ENCODE measurements around the gene MSI1. TPM values are rescaled to one million over a fixed set of nuclear protein-coding genes. Genes with fewer than 3 reads are reported as not detected.

Gene MSI1
- total and polyA plus RNA-seq, 9 donors, result 1.2 to 7.3 (median 4.3) TPM

DNA sequence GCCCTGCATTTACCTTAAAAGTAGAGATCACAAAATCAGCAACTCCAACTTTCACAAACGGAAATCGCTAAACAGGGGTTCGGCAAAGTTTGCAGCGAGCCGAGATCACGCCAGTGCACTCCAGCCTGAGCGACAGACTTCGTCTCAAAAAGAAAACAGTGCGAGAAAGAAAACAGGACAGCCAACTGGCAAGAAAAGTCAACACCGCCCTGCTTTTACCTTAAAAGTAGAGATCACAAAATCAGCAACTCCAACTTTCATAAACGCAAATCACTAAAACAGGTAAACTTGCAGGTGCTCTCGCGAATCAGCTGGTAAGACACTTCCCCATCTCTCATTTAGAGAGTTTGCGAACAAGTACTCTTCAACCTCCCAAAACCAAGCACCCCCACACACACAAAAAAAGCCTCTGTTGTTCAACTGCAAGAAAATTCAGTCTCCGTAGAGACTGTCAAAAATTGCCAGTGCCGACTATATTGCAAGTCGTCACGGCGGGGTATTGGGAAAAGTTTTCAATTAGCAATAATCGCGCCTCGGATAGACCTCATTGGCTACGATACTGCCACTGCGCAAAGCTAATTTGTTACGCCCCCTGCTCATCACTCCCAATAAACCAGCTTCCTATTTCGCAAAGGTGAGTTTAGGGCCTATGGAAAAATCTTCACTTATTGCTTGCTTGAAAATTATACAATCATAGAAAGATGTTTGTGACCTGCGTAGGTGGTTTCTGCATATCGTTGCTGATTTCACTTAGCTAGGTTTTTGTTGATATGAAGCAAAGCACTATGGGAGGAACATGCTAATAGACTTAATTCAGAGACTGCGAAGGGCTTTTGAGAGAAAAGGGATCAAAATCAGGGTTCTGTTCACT lies 76.1 kb downstream of the MSI1 start, which contains the start of gene RNU4-1:
Gene RNU4-1 (minus strand): TSS at position 577 of the 871 bp plus-strand sequence.
- DNase-seq, result peak; percentile 97
- peaks cover 8% of the 10 kb centered on the region for H3K4me1 ChIP-seq (ENCODE audit: control insufficient read depth, insufficient read depth, low read length)
- 0% methylated on average over 12 of the region's 29 CpGs for WGBS (ENCODE audit: insufficient coverage)

GRCh38 chr12:120292411-120292660 lies 76.6 kb downstream of the MSI1 start:
- Histone ChIP-seq H3K4me1 (ENCODE audit: control insufficient read depth, insufficient read depth, low read length) (peaks cover 11% of the 10 kb centered on the region), H3K4me3 (ENCODE audit: low read length) (peak overlapping the region; percentile 61), H3K27me3 (ENCODE audit: control insufficient read depth, insufficient read depth, low read length) (no peaks in the 10 kb centered on the region), H3K36me3 (ENCODE audit: control insufficient read depth, insufficient read depth, low read length) (no peaks in the 10 kb centered on the region), H3K27ac (ENCODE audit: low read length) (peak overlapping the region; percentile 99), H3K9me3 (replicated peaks; ENCODE audit: control insufficient read depth, low read depth, low read length) (no peaks in the 10 kb centered on the region)
- DNase-seq, result no peak
- WGBS (ENCODE audit: insufficient coverage), result 0% methylated on average over 16 of the region's 17 CpGs

More for the DNA sequence above, 76.1 kb downstream of the MSI1 start, which contains the start of gene RNU4-1:
- H3K36me3 ChIP-seq (ENCODE audit: control insufficient read depth, insufficient read depth, low read length), result no peaks in the 10 kb centered on the region
- peak within 1 kb of the TSS; percentile 99 for H3K27ac ChIP-seq (ENCODE audit: low read length)
- H3K4me3 ChIP-seq (ENCODE audit: low read length), result peak within 1 kb of the TSS; percentile 61
- H3K9me3 ChIP-seq (replicated peaks; ENCODE audit: control insufficient read depth, low read depth, low read length), result no peaks in the 10 kb centered on the region
- no peaks in the 10 kb centered on the region for H3K27me3 ChIP-seq (ENCODE audit: control insufficient read depth, insufficient read depth, low read length)

Other genes starting within 250 kb of the MSI1 start
- 43.5 TPM for gene GCN1, start 174.4 kb downstream of the MSI1 start, total RNA-seq
- 10 to 100 TPM; 34.9 to 50.6 (median 42.4) TPM for gene GCN1, start 174.4 kb downstream of the MSI1 start, polyA plus RNA-seq (ENCODE audit: insufficient read depth in 1 of 8, insufficient read length in 8 of 8, low replicate concordance in 1 of 8)
- 4,054 TPM for gene RPLP0, start 168.1 kb downstream of the MSI1 start, total RNA-seq
- gene RPLP0, start 168.1 kb downstream of the MSI1 start, polyA plus RNA-seq (ENCODE audit: insufficient read depth in 1 of 8, insufficient read length in 8 of 8, low replicate concordance in 1 of 8), result 1,000 to 10,000 TPM; 3,748 to 4,784 (median 4,368) TPM
- gene PXN, start 103.4 kb downstream of the MSI1 start, total RNA-seq, result 33.2 TPM
- gene PXN, start 103.4 kb downstream of the MSI1 start, polyA plus RNA-seq (ENCODE audit: insufficient read depth in 1 of 8, insufficient read length in 8 of 8, low replicate concordance in 1 of 8), result 100 to 1,000 TPM in 7 of 8 donors, 10 to 100 TPM in 1; 90.8 to 170 (median 129) TPM
- 2,159 TPM for gene RNU4-2, start 77.3 kb downstream of the MSI1 start, total RNA-seq
- 1 to 10 TPM in 1 of 8 donors, not detected in 7; 2.6 TPM for gene RNU4-2, start 77.3 kb downstream of the MSI1 start, polyA plus RNA-seq (ENCODE audit: insufficient read depth in 1 of 8, insufficient read length in 8 of 8, low replicate concordance in 1 of 8)
- 636 TPM for gene RNU4-1, start 75.9 kb downstream of the MSI1 start, total RNA-seq
- not detected for gene RNU4-1, start 75.9 kb downstream of the MSI1 start, polyA plus RNA-seq (ENCODE audit: insufficient read depth in 1 of 8, insufficient read length in 8 of 8, low replicate concordance in 1 of 8)
- gene SIRT4, start 66.8 kb downstream of the MSI1 start, total RNA-seq, result 6.3 TPM
- 1 to 10 TPM; 3.4 to 4.8 (median 4.3) TPM for gene SIRT4, start 66.8 kb downstream of the MSI1 start, polyA plus RNA-seq (ENCODE audit: insufficient read depth in 1 of 8, insufficient read length in 8 of 8, low replicate concordance in 1 of 8)
- 0.75 TPM for gene PLA2G1B, start 41.4 kb downstream of the MSI1 start, total RNA-seq
- under 1 TPM in 1 of 8 donors, not detected in 7; 0.36 TPM for gene PLA2G1B, start 41.4 kb downstream of the MSI1 start, polyA plus RNA-seq (ENCODE audit: insufficient read depth in 1 of 8, insufficient read length in 8 of 8, low replicate concordance in 1 of 8)
- 211 TPM for gene COX6A1, start 68.9 kb upstream of the MSI1 start, total RNA-seq
- 100 to 1,000 TPM; 105 to 149 (median 129) TPM for gene COX6A1, start 68.9 kb upstream of the MSI1 start, polyA plus RNA-seq (ENCODE audit: insufficient read depth in 1 of 8, insufficient read length in 8 of 8, low replicate concordance in 1 of 8)
- 26.6 TPM for gene TRIAP1, start 77.2 kb upstream of the MSI1 start, total RNA-seq
- 10 to 100 TPM; 30.0 to 37.7 (median 34.1) TPM for gene TRIAP1, start 77.2 kb upstream of the MSI1 start, polyA plus RNA-seq (ENCODE audit: insufficient read depth in 1 of 8, insufficient read length in 8 of 8, low replicate concordance in 1 of 8)
- 21.6 TPM for gene GATC, start 77.3 kb upstream of the MSI1 start, total RNA-seq
- gene GATC, start 77.3 kb upstream of the MSI1 start, polyA plus RNA-seq (ENCODE audit: insufficient read depth in 1 of 8, insufficient read length in 8 of 8, low replicate concordance in 1 of 8), result 10 to 100 TPM; 12.1 to 18.8 (median 14.7) TPM
- 71.6 TPM for gene SRSF9, start 100.6 kb upstream of the MSI1 start, total RNA-seq
- 100 to 1,000 TPM in 5 of 8 donors, 10 to 100 TPM in 3; 82.3 to 123 (median 103) TPM for gene SRSF9, start 100.6 kb upstream of the MSI1 start, polyA plus RNA-seq (ENCODE audit: insufficient read depth in 1 of 8, insufficient read length in 8 of 8, low replicate concordance in 1 of 8)
- 228 TPM for gene DYNLL1, start 126.9 kb upstream of the MSI1 start, total RNA-seq
- 100 to 1,000 TPM; 298 to 403 (median 359) TPM for gene DYNLL1, start 126.9 kb upstream of the MSI1 start, polyA plus RNA-seq (ENCODE audit: insufficient read depth in 1 of 8, insufficient read length in 8 of 8, low replicate concordance in 1 of 8)
- 34.5 TPM for gene COQ5, start 160.0 kb upstream of the MSI1 start, total RNA-seq
- gene COQ5, start 160.0 kb upstream of the MSI1 start, polyA plus RNA-seq (ENCODE audit: insufficient read depth in 1 of 8, insufficient read length in 8 of 8, low replicate concordance in 1 of 8), result 10 to 100 TPM; 32.7 to 42.3 (median 36.9) TPM
- gene RNF10, start 165.2 kb upstream of the MSI1 start, total RNA-seq, result 80.8 TPM
- 100 to 1,000 TPM; 151 to 203 (median 171) TPM for gene RNF10, start 165.2 kb upstream of the MSI1 start, polyA plus RNA-seq (ENCODE audit: insufficient read depth in 1 of 8, insufficient read length in 8 of 8, low replicate concordance in 1 of 8)
- 30.3 TPM for gene POP5, start 212.2 kb upstream of the MSI1 start, total RNA-seq
- gene POP5, start 212.2 kb upstream of the MSI1 start, polyA plus RNA-seq (ENCODE audit: insufficient read depth in 1 of 8, insufficient read length in 8 of 8, low replicate concordance in 1 of 8), result 10 to 100 TPM; 22.2 to 31.4 (median 24.8) TPM